ENCODE measurements around the gene RICTOR.

RICTOR gene

DNA sequence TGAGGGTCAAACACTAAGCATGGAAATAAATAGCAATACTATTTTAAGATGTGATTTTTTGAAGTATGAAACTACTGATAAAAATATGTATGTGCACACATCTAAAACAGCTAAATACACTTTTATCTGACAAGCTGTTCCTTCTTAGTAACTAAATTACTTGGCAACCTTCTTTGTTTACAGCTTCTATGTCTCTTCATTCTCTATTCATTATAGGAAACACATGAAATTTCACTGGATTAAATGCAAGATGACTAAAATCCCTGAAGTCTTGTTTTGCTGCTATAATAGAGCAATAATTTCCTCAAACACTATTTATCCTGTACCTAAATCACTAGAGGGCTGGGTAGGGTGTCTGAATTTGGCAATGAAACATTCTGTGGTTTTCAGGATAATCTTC is 11.7 kb downstream of the RICTOR start:
- TF ChIP-seq POU2F2 (IDR thresholded peaks at IDR 0.05; ENCODE audit: low read depth, low read length) (no peak), SPI1 (IDR thresholded peaks at IDR 0.05; ENCODE audit: low read depth, low read length) (no peak), TAF1 (IDR thresholded peaks at IDR 0.05; ENCODE audit: low read depth, low read length) (no peak), PAX5 (IDR thresholded peaks at IDR 0.05; ENCODE audit: insufficient read depth, low read length, severe bottlenecking) (no peak), POLR2A (IDR thresholded peaks at IDR 0.05; ENCODE audit: low read depth, low read length) (no peak)
- FAIRE-seq (no peak), DNase-seq (ENCODE audit: insufficient read length, low spot score) (no peak)

DNA sequence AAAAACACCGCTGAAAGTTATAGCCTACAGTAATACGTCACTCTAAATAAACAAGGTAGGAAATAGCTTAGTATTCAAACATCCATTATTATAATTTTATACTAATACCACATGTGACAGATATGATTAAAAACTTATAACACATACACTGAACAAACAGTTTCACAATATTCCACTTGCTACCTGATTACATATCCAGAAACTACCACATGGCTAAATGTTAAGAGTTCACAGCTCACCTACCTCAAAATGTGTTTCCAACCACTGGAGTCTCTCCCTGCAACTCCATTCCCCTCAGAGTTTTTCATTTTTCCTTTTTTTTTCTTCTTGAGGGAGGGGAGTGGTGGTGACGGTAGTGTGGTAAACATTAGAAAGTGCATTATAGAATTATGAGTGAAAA is 12.1 kb downstream of the RICTOR start:
- FAIRE-seq, result no peak
- DNase-seq (ENCODE audit: insufficient read length, low spot score), result no peak
- TF ChIP-seq POLR2A (IDR thresholded peaks at IDR 0.05; ENCODE audit: low read depth, low read length) (no peak), SPI1 (IDR thresholded peaks at IDR 0.05; ENCODE audit: low read depth, low read length) (no peak), POLR2AphosphoS5 (IDR thresholded peaks at IDR 0.05; ENCODE audit: low read depth, low read length) (no peak), TAF1 (IDR thresholded peaks at IDR 0.05; ENCODE audit: low read depth, low read length) (no peak), POU2F2 (IDR thresholded peaks at IDR 0.05; ENCODE audit: low read depth, low read length) (no peak), PAX5 (IDR thresholded peaks at IDR 0.05; ENCODE audit: insufficient read depth, low read length, severe bottlenecking) (no peak)

- no peak for DNase-seq (ENCODE audit: insufficient read length, low spot score)
- TF ChIP-seq PAX5 (IDR thresholded peaks at IDR 0.05; ENCODE audit: insufficient read depth, low read length, severe bottlenecking) (no peak), POU2F2 (IDR thresholded peaks at IDR 0.05; ENCODE audit: low read depth, low read length) (no peak), TAF1 (IDR thresholded peaks at IDR 0.05; ENCODE audit: low read depth, low read length) (no peak), POLR2AphosphoS5 (IDR thresholded peaks at IDR 0.05; ENCODE audit: low read depth, low read length) (no peak), SPI1 (IDR thresholded peaks at IDR 0.05; ENCODE audit: low read depth, low read length) (no peak), POLR2A (IDR thresholded peaks at IDR 0.05; ENCODE audit: low read depth, low read length) (no peak)
- no peak for FAIRE-seq
Observed at GRCh38 chr5:39059064-39059463, 15.1 kb downstream of the RICTOR start.

DNA sequence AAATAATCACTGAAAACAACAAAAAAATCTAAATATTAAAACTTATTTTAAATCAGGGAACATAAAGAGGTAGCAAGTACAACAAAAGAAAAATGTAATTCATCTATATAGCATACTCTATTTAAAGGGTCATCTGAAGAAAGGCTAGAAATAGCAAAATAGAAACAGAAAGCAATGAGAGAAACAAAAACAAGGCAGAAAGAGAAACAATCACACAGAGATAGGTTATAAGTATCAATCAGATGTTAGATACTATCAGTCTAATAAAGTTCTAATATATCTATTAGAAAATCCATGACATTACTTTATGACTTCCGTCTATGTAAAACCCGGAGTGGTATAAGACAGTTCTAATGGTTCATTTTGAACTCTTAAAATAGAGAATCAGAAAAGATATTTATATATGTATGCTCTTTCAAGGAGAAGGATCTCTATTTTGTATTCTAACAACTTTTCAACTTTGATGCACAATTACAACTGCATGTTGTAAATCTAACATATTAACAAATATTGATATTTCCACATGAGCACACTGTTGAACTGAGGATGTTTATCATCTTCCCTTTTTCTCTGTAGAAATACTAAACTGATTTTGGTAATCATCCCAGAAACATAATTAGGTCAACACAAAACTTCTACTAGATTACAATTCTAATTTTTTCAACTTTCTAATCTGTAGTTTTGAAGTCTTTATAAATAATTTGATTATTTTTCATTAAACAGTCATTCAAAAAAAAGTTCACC is 15.8 kb downstream of the RICTOR start:
- no peak for TF ChIP-seq POLR2AphosphoS5 (IDR thresholded peaks at IDR 0.05; ENCODE audit: low read depth, low read length)
- no peak for TF ChIP-seq TAF1 (IDR thresholded peaks at IDR 0.05; ENCODE audit: low read depth, low read length)
- no peak for TF ChIP-seq SPI1 (IDR thresholded peaks at IDR 0.05; ENCODE audit: low read depth, low read length)
- TF ChIP-seq PAX5 (IDR thresholded peaks at IDR 0.05; ENCODE audit: insufficient read depth, low read length, severe bottlenecking), result no peak
- no peak for TF ChIP-seq POU2F2 (IDR thresholded peaks at IDR 0.05; ENCODE audit: low read depth, low read length)
- TF ChIP-seq POLR2A (IDR thresholded peaks at IDR 0.05; ENCODE audit: low read depth, low read length), result no peak
- DNase-seq (ENCODE audit: insufficient read length, low spot score) (no peak), FAIRE-seq (no peak)

- TF ChIP-seq TAF1 (IDR thresholded peaks at IDR 0.05; ENCODE audit: low read depth, low read length), result no peak
- no peak for TF ChIP-seq SPI1 (IDR thresholded peaks at IDR 0.05; ENCODE audit: low read depth, low read length)
- TF ChIP-seq POU2F2 (IDR thresholded peaks at IDR 0.05; ENCODE audit: low read depth, low read length), result no peak
- no peak for TF ChIP-seq POLR2AphosphoS5 (IDR thresholded peaks at IDR 0.05; ENCODE audit: low read depth, low read length)
- TF ChIP-seq POLR2A (IDR thresholded peaks at IDR 0.05; ENCODE audit: low read depth, low read length), result no peak
- TF ChIP-seq PAX5 (IDR thresholded peaks at IDR 0.05; ENCODE audit: insufficient read depth, low read length, severe bottlenecking), result no peak
- DNase-seq (ENCODE audit: insufficient read length, low spot score), result no peak
- FAIRE-seq, result no peak
Observed at GRCh38 chr5:39057734-39058133, 16.5 kb downstream of the RICTOR start.

DNA sequence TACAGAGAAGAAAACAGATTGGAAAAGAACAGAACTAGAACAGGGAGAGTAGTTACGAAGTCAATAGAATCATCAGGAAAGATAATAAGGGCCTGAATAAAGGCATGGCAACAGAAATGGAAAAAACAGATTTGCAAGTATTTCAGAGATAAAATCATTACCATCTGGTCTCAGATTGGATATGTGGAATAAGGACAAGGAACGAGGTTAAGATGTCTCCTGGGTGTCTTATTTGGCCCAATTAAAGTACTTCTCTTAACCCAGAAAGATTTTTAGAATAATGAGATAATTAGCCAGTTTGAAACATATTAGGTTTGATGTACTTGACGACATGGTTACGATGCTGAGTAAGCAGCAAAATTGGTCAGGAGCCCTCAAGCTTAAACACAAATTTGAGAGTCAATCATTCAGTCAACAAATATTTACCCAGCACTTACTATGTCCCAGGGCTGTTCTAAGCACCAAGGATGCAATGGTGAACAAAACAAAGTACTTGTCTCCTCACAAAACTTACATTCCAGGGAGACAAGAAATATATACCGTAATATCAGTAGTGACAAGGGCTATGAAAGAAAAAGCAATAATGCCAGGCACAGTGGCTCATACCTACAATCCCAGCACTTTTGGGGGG is 18.3 kb downstream of the RICTOR start:
- DNase-seq (ENCODE audit: insufficient read length, low spot score), result no peak
- no peak for FAIRE-seq
- no peak for TF ChIP-seq TAF1 (IDR thresholded peaks at IDR 0.05; ENCODE audit: low read depth, low read length)

DNA sequence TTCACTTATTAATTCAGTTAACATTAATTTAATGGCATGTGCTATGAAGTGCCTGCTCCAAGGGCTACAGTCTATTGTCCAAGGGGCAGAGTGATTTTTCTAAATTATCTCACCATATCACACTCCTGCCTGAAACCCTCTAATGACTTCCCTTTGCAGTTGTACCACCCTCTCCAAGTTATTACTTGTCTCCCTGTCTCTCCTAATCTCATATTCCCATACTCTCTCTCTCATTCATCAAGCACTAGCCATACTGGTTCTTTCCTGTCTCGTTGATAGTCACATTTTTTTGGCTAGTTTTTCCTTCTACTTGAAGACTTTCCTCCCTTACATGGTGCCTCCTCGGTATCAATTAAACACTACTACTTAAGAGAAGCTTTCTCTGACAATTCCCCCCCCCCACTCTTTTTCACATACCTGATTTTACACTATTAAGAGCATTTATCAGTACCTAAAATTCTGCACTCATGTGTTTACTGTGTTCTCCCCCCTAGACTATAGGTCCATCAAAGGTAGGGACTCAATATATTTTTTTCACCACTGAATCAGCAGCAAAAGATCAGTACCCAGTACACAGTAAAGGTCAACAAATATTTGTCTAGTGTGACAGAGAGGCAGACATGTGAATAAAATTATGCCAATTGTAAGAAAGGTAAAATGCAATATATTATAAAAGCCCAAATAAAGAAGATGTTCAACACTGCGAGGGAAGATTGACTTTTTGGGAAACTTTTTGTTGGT is 19.0 kb downstream of the RICTOR start:
- FAIRE-seq (peak; percentile 33), DNase-seq (ENCODE audit: insufficient read length, low spot score) (no peak)
- TF ChIP-seq SPI1 (IDR thresholded peaks at IDR 0.05; ENCODE audit: low read depth, low read length) (no peak), POLR2A (IDR thresholded peaks at IDR 0.05; ENCODE audit: low read depth, low read length) (no peak), POU2F2 (IDR thresholded peaks at IDR 0.05; ENCODE audit: low read depth, low read length) (no peak), POLR2AphosphoS5 (IDR thresholded peaks at IDR 0.05; ENCODE audit: low read depth, low read length) (no peak), TAF1 (IDR thresholded peaks at IDR 0.05; ENCODE audit: low read depth, low read length) (no peak), PAX5 (IDR thresholded peaks at IDR 0.05; ENCODE audit: insufficient read depth, low read length, severe bottlenecking) (no peak)

- TF ChIP-seq POU2F2 (IDR thresholded peaks at IDR 0.05; ENCODE audit: low read depth, low read length) (no peak), TAF1 (IDR thresholded peaks at IDR 0.05; ENCODE audit: low read depth, low read length) (no peak), PAX5 (IDR thresholded peaks at IDR 0.05; ENCODE audit: insufficient read depth, low read length, severe bottlenecking) (no peak), SPI1 (IDR thresholded peaks at IDR 0.05; ENCODE audit: low read depth, low read length) (no peak), POLR2AphosphoS5 (IDR thresholded peaks at IDR 0.05; ENCODE audit: low read depth, low read length) (no peak), POLR2A (IDR thresholded peaks at IDR 0.05; ENCODE audit: low read depth, low read length) (no peak)
- no peak for DNase-seq (ENCODE audit: insufficient read length, low spot score)
- FAIRE-seq, result no peak
Observed at GRCh38 chr5:39053189-39053588, 21.0 kb downstream of the RICTOR start.

GRCh38 chr5:39052141-39052540 is 22.1 kb downstream of the RICTOR start:
- FAIRE-seq (peak; percentile 43), DNase-seq (ENCODE audit: insufficient read length, low spot score) (no peak)
- TF ChIP-seq POU2F2 (IDR thresholded peaks at IDR 0.05; ENCODE audit: low read depth, low read length), result no peak
- no peak for TF ChIP-seq SPI1 (IDR thresholded peaks at IDR 0.05; ENCODE audit: low read depth, low read length)
- no peak for TF ChIP-seq PAX5 (IDR thresholded peaks at IDR 0.05; ENCODE audit: insufficient read depth, low read length, severe bottlenecking)
- TF ChIP-seq POLR2A (IDR thresholded peaks at IDR 0.05; ENCODE audit: low read depth, low read length), result no peak
- TF ChIP-seq TAF1 (IDR thresholded peaks at IDR 0.05; ENCODE audit: low read depth, low read length), result no peak
